Measurements from ENCODE around the gene CARD10. TPM values are rescaled to one million over a fixed set of nuclear protein-coding genes. Genes with fewer than 3 reads are reported as not detected.

The CARD10 gene
- total RNA-seq, 1 donor from 2014 or later = 46.7 TPM

DNA sequence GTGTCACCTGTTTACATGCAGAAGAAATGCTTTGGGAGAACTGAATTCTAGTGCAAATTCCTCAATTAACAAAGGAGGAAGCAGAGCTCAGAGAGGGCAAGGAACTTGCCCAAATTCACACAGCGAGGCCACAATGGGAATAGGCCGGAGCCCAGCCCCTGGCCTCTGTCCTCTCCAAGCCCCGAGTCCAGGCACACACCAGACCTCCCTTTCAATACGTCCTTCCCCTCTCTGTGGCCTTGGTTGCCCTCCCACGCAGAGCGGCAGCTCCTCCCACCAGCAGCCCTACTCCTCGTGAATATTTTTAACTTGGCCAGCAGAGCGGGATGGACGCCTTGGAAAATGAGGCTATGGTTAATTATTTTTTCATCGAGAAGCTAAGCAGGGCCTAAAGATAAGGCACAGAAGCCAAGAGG lies 1.6 kb upstream of the CARD10 start:
- peaks cover 6% of the 10 kb centered on the region for H3K27me3 Mint-ChIP-seq
- no peak for DNase-seq (ENCODE audit: low spot score, unreplicated experiment)
- H3K27ac Mint-ChIP-seq = no peak overlapping the region
- peaks cover 9% of the 10 kb centered on the region for H3K4me1 Mint-ChIP-seq (ENCODE audit: low read depth)
- peak overlapping the region; percentile 60 for H3K4me3 Mint-ChIP-seq (ENCODE audit: low read depth)
- no peak for TF ChIP-seq CTCF (IDR thresholded peaks at IDR 0.05; ENCODE audit: unreplicated experiment)
- peaks cover 10% of the 10 kb centered on the region for H3K36me3 Mint-ChIP-seq (ENCODE audit: insufficient read depth)
- H3K9me3 Mint-ChIP-seq (ENCODE audit: low read depth) = peaks cover 4% of the 10 kb centered on the region

DNA sequence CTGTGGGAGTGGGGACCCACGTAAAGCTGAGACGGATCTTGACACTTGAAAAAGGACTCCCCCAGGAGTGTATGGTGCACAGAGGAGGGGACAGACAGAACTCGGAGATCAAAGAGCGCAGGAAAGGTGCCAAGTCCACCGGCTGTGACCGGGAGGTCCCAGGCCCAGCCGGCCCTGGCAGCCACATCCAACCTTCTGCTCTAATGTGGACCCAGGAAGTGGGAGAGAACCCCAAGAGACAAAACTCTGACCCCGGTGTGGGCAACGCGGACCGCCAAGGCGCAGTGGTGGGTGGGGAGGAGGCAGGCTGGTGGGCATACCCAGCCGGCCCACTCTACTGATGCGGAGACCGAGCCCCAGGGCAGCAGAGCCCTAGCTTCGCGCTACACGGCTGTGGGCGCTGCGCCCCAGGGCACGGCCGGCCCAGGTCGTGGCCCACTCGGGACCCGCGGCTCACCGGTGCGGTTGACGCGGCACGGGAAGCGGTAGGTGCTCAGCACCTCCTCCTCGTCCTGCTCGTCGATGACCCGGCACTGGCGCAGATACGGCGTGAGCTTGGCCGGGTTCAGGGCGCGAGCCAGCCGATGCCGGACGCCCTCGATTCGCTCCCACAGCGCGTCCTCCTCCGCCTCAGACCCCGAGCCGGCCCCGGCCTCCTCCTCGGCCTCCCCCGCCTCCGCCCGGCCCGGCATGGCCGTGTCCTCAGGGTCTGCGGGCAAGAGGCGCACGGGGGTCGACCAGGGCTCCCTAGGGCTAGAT lies 527 bp downstream of the CARD10 start:
- peaks cover 19% of the 10 kb centered on the region for H3K36me3 Mint-ChIP-seq (ENCODE audit: insufficient read depth)
- peak overlapping the region; percentile 31 for H3K27ac Mint-ChIP-seq
- peaks cover 4% of the 10 kb centered on the region for H3K9me3 Mint-ChIP-seq (ENCODE audit: low read depth)
- no peak for TF ChIP-seq CTCF (IDR thresholded peaks at IDR 0.05; ENCODE audit: unreplicated experiment)
- no peak for DNase-seq (ENCODE audit: low spot score, unreplicated experiment)
- peaks cover 6% of the 10 kb centered on the region for H3K27me3 Mint-ChIP-seq
- H3K4me1 Mint-ChIP-seq (ENCODE audit: low read depth) = peaks cover 9% of the 10 kb centered on the region
- peak overlapping the region; percentile 82 for H3K4me3 Mint-ChIP-seq (ENCODE audit: low read depth)

GRCh38 chr22:37517826-37518450 lies 1.3 kb downstream of the CARD10 start:
- H3K4me1 Mint-ChIP-seq (ENCODE audit: low read depth) = peaks cover 16% of the 10 kb centered on the region
- peak overlapping the region; percentile 82 for H3K4me3 Mint-ChIP-seq (ENCODE audit: low read depth)
- H3K27ac Mint-ChIP-seq = peak overlapping the region; percentile 31
- H3K27me3 Mint-ChIP-seq = peaks cover 5% of the 10 kb centered on the region
- peaks cover 19% of the 10 kb centered on the region for H3K36me3 Mint-ChIP-seq (ENCODE audit: insufficient read depth)
- TF ChIP-seq CTCF (IDR thresholded peaks at IDR 0.05; ENCODE audit: unreplicated experiment) = no peak
- no peak for DNase-seq (ENCODE audit: low spot score, unreplicated experiment)
- H3K9me3 Mint-ChIP-seq (ENCODE audit: low read depth) = peaks cover 4% of the 10 kb centered on the region

GRCh38 chr22:37516456-37516855 lies 2.8 kb downstream of the CARD10 start:
- Mint-ChIP-seq H3K36me3 (ENCODE audit: insufficient read depth) (peaks cover 23% of the 10 kb centered on the region), H3K27ac (no peak overlapping the region), H3K4me3 (ENCODE audit: low read depth) (no peak overlapping the region), H3K4me1 (ENCODE audit: low read depth) (peaks cover 26% of the 10 kb centered on the region), H3K27me3 (no peaks in the 10 kb centered on the region), H3K9me3 (ENCODE audit: low read depth) (peaks cover 4% of the 10 kb centered on the region)
- DNase-seq (ENCODE audit: low spot score, unreplicated experiment) = no peak
- TF ChIP-seq CTCF (IDR thresholded peaks at IDR 0.05; ENCODE audit: unreplicated experiment) = no peak

GRCh38 chr22:37515901-37516300 lies 3.3 kb downstream of the CARD10 start:
- H3K4me3 Mint-ChIP-seq (ENCODE audit: low read depth) = no peak overlapping the region
- H3K27ac Mint-ChIP-seq = no peak overlapping the region
- H3K4me1 Mint-ChIP-seq (ENCODE audit: low read depth) = peaks cover 28% of the 10 kb centered on the region

More at GRCh38 chr22:37515901-37516300, 3.3 kb downstream of the CARD10 start:
- no peaks in the 10 kb centered on the region for H3K27me3 Mint-ChIP-seq
- DNase-seq (ENCODE audit: low spot score, unreplicated experiment) = no peak
- peaks cover 23% of the 10 kb centered on the region for H3K36me3 Mint-ChIP-seq (ENCODE audit: insufficient read depth)
- no peak for TF ChIP-seq CTCF (IDR thresholded peaks at IDR 0.05; ENCODE audit: unreplicated experiment)
- peaks cover 4% of the 10 kb centered on the region for H3K9me3 Mint-ChIP-seq (ENCODE audit: low read depth)

All from progenitor cell of endocrine pancreas (in vitro differentiated cells).